BJ (cell line): ENCODE measurements around the gene PHF2. TPM values are rescaled to one million over a fixed set of nuclear protein-coding genes. Genes with fewer than 3 reads are reported as not detected.
"Not testable (repeated sequence)": the region's sequence is repeated elsewhere in the genome, so short reads cannot be mapped to it uniquely, and the experiment has no call there.

ENCODE experiments used
- CTCF ChIA-PET: fragments of 350-600 bp; formaldehyde crosslinking; extraction: SDS; loops from one replicate; lab custom pipeline; 2021; ENCODE audit warnings: antibody characterized with exemption, inconsistent platforms; lab: Yijun Ruan, JAX
- POLR2A ChIA-PET: fragments of 300-600 bp; sonication (Branson Sonifier 250); formaldehyde crosslinking; extraction: SDS; loops from one replicate; lab custom pipeline; 2021; ENCODE audit warnings: antibody characterized with exemption; lab: Charles Lee
- DNase-seq: peaks from one replicate; pipeline ENCODE4 v3.0.0-alpha.2; 2011; ENCODE audit warnings: low read depth
- H3K27me3 ChIP-seq: 2 replicates; pipeline ENCODE4 v1.6.0; 2011; ENCODE audit warnings: low read length; ENCODE audit not compliant: control insufficient read depth, insufficient read depth
- H3K36me3 ChIP-seq: 2 replicates; pipeline ENCODE4 v1.5.1; 2011; ENCODE audit warnings: low read length; ENCODE audit not compliant: control insufficient read depth, insufficient read depth
- H3K4me3 ChIP-seq: 2 replicates; pipeline ENCODE4 v1.5.1; 2011; ENCODE audit warnings: low read depth, mild to moderate bottlenecking, control low read depth, low read length
- polyA plus RNA-seq: library from polyadenylated mRNA; depleted of rRNA; stranded (reverse); fragments of >200 nt; gene quantifications from 2 replicates; pipeline ENCODE4 v1.2.3, GENCODE V29; 2011
- TF ChIP-seq, protein P1 (sequence below): IDR thresholded peaks from 2 replicates; pipeline ENCODE4 v1.5.1; 2011; ENCODE audit warnings: low read depth, mild to moderate bottlenecking, control low read depth, inconsistent platforms, low read length, moderate library complexity; ENCODE audit not compliant: insufficient read depth

The PHF2 gene
- polyA plus RNA-seq, 1 experiment, result 9.4 TPM

DNA sequence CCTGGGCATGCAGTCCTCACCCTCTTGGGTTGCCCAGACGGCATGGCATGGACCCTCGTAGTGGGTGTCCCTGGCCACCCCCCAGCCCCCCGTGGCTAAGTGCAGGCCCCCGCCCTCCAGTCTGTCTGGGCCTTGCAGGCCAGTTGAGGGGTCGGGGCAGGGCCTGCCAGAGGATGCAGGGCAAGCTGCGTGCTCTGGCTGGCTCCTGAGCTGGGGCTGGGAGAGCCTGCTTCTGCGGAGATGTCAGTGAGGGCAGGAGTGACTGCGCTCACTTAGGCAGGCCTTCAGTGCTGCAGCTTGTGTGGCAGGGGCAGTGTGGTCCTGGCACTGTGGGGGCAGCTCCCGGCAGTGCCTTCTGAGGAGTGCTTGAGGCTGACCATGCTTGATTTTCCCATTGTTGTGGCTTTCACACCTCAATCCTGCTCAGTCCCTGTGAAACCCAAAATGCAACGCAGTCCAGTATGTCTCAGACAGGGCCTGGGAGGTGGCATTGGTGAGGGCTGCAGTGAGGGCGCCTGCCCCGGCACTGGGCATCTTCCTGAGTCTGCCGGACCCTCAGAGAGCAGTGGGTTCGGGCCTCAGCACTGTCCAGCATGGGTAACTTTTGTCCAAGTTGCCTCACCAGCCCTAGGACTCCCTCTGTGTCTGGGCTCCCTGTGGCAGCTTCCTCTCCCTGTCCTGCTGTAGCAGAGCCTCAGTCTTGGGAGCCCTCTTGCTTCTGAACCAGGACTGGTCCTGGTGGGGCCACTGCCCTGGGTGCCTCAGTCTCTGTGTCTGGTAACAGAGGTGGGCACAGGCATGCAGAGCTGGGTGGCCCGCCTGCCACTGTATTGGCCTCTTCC lies 93.0 kb downstream of the PHF2 start:
- Histone ChIP-seq H3K36me3 (peaks cover 13% of the 10 kb centered on the region; the same call in 1 of the 2 replicates), H3K4me3 (no peak overlapping the region), H3K27me3 (no peaks in the 10 kb centered on the region)
- no peak for DNase-seq
- ChIA-PET POLR2A (no interaction called here), CTCF (no interaction called here)
- TF ChIP-seq, protein P1, sequence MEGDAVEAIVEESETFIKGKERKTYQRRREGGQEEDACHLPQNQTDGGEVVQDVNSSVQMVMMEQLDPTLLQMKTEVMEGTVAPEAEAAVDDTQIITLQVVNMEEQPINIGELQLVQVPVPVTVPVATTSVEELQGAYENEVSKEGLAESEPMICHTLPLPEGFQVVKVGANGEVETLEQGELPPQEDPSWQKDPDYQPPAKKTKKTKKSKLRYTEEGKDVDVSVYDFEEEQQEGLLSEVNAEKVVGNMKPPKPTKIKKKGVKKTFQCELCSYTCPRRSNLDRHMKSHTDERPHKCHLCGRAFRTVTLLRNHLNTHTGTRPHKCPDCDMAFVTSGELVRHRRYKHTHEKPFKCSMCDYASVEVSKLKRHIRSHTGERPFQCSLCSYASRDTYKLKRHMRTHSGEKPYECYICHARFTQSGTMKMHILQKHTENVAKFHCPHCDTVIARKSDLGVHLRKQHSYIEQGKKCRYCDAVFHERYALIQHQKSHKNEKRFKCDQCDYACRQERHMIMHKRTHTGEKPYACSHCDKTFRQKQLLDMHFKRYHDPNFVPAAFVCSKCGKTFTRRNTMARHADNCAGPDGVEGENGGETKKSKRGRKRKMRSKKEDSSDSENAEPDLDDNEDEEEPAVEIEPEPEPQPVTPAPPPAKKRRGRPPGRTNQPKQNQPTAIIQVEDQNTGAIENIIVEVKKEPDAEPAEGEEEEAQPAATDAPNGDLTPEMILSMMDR, result no peak

DNA sequence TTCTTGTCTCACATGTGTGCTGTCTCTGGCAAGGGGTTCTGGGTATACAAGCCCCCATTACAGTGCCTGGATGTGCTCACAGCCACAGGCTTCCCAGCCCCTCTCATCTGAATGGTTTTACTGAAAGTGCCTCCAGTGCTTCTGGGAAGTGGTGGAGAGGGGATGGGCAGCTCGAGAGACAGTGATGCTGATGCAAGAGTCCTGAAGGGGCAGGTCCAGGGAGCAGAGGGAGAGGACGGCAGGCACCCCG lies 93.5 kb downstream of the PHF2 start:
- POLR2A ChIA-PET, result no interaction called here
- no peak for DNase-seq
- peaks cover 17% of the 10 kb centered on the region; the same call in 1 of the 2 replicates for H3K36me3 ChIP-seq
- H3K27me3 ChIP-seq, result no peaks in the 10 kb centered on the region
- TF ChIP-seq, protein P1, result no peak
- no peak overlapping the region for H3K4me3 ChIP-seq
- CTCF ChIA-PET, result interaction anchor here (1.0 kb wide), 1 partner anchor 12 kb away, joined by 3 read pairs; no protein-coding TSS in a partner anchor

- CTCF ChIA-PET, result interaction anchor here (1.0 kb wide), 1 partner anchor 11 kb away, joined by 3 read pairs; no protein-coding TSS in a partner anchor
- POLR2A ChIA-PET, result no interaction called here
These were observed 94.0 kb downstream of the PHF2 start for GRCh38 chr9:93670208-93671019.

GRCh38 chr9:93671020-93671338 lies 94.6 kb downstream of the PHF2 start:
- no peaks in the 10 kb centered on the region for H3K27me3 ChIP-seq
- H3K36me3 ChIP-seq, result peaks cover 19% of the 10 kb centered on the region; the same call in 1 of the 2 replicates
- POLR2A ChIA-PET, result no interaction called here
- TF ChIP-seq, protein P1, result no peak
- no peak overlapping the region for H3K4me3 ChIP-seq
- no peak for DNase-seq
- CTCF ChIA-PET, result interaction anchor here (1.0 kb wide), 1 partner anchor 11 kb away, joined by 3 read pairs; no protein-coding TSS in a partner anchor

More at GRCh38 chr9:93670208-93671019, 94.0 kb downstream of the PHF2 start:
- Histone ChIP-seq H3K27me3 (no peaks in the 10 kb centered on the region), H3K4me3 (no peak overlapping the region), H3K36me3 (peaks cover 17% of the 10 kb centered on the region; the same call in 1 of the 2 replicates)
- DNase-seq, result no peak
- TF ChIP-seq, protein P1, result no peak

GRCh38 chr9:93672330-93673020 lies 96.1 kb downstream of the PHF2 start:
- H3K4me3 ChIP-seq, POLR2A ChIA-PET, H3K27me3 ChIP-seq, DNase-seq: not testable (repeated sequence)
- CTCF ChIA-PET, result interaction anchor here (1.2 kb wide), 1 partner anchor 9 kb away, joined by 3 read pairs; no protein-coding TSS in a partner anchor
- peaks cover 25% of the 10 kb centered on the region; the same call in 1 of the 2 replicates for H3K36me3 ChIP-seq
